ENCODE measurements around the gene TAF1B.

TAF1B gene

DNA sequence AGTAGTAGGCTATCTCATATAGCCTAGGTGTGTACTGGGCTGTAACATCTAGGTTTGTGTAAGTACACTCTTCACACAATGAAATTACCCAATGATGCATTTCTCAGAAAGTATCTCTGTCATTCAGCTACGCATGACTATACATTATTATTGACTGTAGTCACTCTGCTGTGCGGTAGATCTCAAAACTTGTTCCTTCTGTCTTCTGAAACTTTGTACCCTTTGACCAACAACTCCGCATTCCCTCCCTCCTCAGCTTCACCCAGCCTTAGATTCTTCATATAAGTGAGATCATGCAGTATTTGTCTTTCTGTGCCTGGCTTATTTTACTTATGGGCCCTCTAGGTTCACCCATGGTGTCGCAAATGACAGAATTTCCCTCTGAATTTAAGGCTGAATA is 49.0 kb downstream of the TAF1B start:
- 99% methylated on average over 4 of the region's 4 CpGs for WGBS
- Histone ChIP-seq H3K4me1 (ENCODE audit: insufficient read depth, low read length) (peaks cover 19% of the 10 kb centered on the region), H3K4me3 (ENCODE audit: low read length) (no peak overlapping the region), H3K27ac (ENCODE audit: low read depth, low read length) (no peak overlapping the region), H3K9me3 (ENCODE audit: insufficient read depth, low read depth, low read length) (no peaks in the 10 kb centered on the region), H3K36me3 (ENCODE audit: insufficient read depth, low read length) (peaks cover 31% of the 10 kb centered on the region), H3K27me3 (ENCODE audit: insufficient read depth, low read length) (no peaks in the 10 kb centered on the region), H3K9ac (ENCODE audit: low read depth, low read length) (no peak overlapping the region)

- H3K36me3 ChIP-seq (ENCODE audit: insufficient read depth, low read length), result peaks cover 19% of the 10 kb centered on the region
- H3K9me3 ChIP-seq (ENCODE audit: insufficient read depth, low read depth, low read length), result no peaks in the 10 kb centered on the region
- peak overlapping the region; percentile 7; the same call in 1 of the 2 replicates for H3K4me3 ChIP-seq (ENCODE audit: low read length)
- 0 out of 2 replicates have a peak overlapping the region, but pooled peaks have one; percentile 25 for H3K9ac ChIP-seq (ENCODE audit: low read depth, low read length)
- H3K27ac ChIP-seq (ENCODE audit: low read depth, low read length), result peak overlapping the region; percentile 75
- WGBS, result 64% methylated on average over 6 of the region's 7 CpGs
- H3K27me3 ChIP-seq (ENCODE audit: insufficient read depth, low read length), result no peaks in the 10 kb centered on the region
- H3K4me1 ChIP-seq (ENCODE audit: insufficient read depth, low read length), result peaks cover 31% of the 10 kb centered on the region
Measured at GRCh38 chr2:9895669-9896590, 52.7 kb downstream of the TAF1B start.

GRCh38 chr2:9897331-9897737 is 54.1 kb downstream of the TAF1B start:
- Histone ChIP-seq H3K4me1 (ENCODE audit: insufficient read depth, low read length) (peaks cover 31% of the 10 kb centered on the region), H3K4me3 (ENCODE audit: low read length) (peak overlapping the region; percentile 19; the same call in 1 of the 2 replicates), H3K9ac (ENCODE audit: low read depth, low read length) (peak overlapping the region; percentile 37; the same call in 1 of the 2 replicates), H3K27ac (ENCODE audit: low read depth, low read length) (peak overlapping the region; percentile 70), H3K36me3 (ENCODE audit: insufficient read depth, low read length) (peaks cover 8% of the 10 kb centered on the region), H3K27me3 (ENCODE audit: insufficient read depth, low read length) (no peaks in the 10 kb centered on the region), H3K9me3 (ENCODE audit: insufficient read depth, low read depth, low read length) (no peaks in the 10 kb centered on the region)
- WGBS, result 38% methylated on average over 2 of the region's 3 CpGs

- peak overlapping the region; percentile 41; the same call in 1 of the 2 replicates for H3K9ac ChIP-seq (ENCODE audit: low read depth, low read length)
- H3K4me1 ChIP-seq (ENCODE audit: insufficient read depth, low read length), result peaks cover 31% of the 10 kb centered on the region
- 65% methylated on average over 1 of the region's 2 CpGs for WGBS
Measured at GRCh38 chr2:9897846-9898245, 54.6 kb downstream of the TAF1B start.

DNA sequence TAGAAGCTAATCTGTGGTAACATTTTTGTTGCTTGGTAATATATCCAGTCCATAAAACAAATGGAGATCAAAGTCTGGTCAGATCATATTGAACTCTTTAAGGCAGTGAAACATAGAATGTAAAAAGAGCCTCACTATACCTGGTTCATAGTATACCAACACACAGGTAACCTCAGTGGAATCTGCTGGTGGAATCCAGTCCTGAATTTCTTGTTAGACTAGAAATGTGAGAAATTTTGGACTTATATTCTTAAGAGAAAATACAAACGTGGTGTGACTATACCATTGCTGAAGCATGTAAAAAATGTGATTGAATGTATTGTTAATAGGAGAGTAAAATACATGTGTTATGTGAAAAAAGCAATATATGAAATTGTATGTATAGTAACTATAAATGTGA is 62.1 kb downstream of the TAF1B start:
- no peaks in the 10 kb centered on the region for H3K27me3 ChIP-seq (ENCODE audit: insufficient read depth, low read length)
- no peaks in the 10 kb centered on the region for H3K4me1 ChIP-seq (ENCODE audit: insufficient read depth, low read length)
- no peaks in the 10 kb centered on the region for H3K9me3 ChIP-seq (ENCODE audit: insufficient read depth, low read depth, low read length)
- no peak overlapping the region for H3K9ac ChIP-seq (ENCODE audit: low read depth, low read length)
- no peak overlapping the region for H3K27ac ChIP-seq (ENCODE audit: low read depth, low read length)
- H3K36me3 ChIP-seq (ENCODE audit: insufficient read depth, low read length), result peaks cover 25% of the 10 kb centered on the region
- no peak overlapping the region for H3K4me3 ChIP-seq (ENCODE audit: low read length)
- 92% methylated on average over 1 of the region's 1 CpG for WGBS

More at GRCh38 chr2:9897846-9898245, 54.6 kb downstream of the TAF1B start:
- Histone ChIP-seq H3K9me3 (ENCODE audit: insufficient read depth, low read depth, low read length) (no peaks in the 10 kb centered on the region), H3K36me3 (ENCODE audit: insufficient read depth, low read length) (peaks cover 4% of the 10 kb centered on the region; the same call in 1 of the 2 replicates), H3K27ac (ENCODE audit: low read depth, low read length) (peak overlapping the region; percentile 71), H3K4me3 (ENCODE audit: low read length) (peak overlapping the region; percentile 19; the same call in 1 of the 2 replicates), H3K27me3 (ENCODE audit: insufficient read depth, low read length) (no peaks in the 10 kb centered on the region)

DNA sequence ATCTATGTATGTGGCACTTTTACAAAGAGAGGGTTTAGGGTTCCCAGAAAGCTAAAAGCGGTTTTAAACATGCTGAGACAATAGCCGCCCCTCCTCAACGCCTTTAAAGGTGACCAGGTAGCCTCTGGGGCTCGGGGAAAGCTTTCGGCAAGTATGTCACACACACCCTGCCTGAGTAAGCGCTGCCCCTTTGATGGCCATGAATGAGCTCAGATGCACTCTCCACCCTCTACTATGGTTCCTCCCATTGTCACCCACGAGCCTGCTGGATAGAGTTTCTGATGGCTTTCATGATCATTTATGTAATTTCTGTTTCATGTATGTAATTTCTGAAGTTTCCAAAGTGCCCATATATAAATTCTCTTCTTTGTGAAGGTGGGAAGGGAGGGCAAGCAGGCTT is 64.1 kb downstream of the TAF1B start:
- Histone ChIP-seq H3K36me3 (ENCODE audit: insufficient read depth, low read length) (peaks cover 45% of the 10 kb centered on the region), H3K9ac (ENCODE audit: low read depth, low read length) (no peak overlapping the region), H3K27me3 (ENCODE audit: insufficient read depth, low read length) (no peaks in the 10 kb centered on the region), H3K4me1 (ENCODE audit: insufficient read depth, low read length) (no peaks in the 10 kb centered on the region), H3K27ac (ENCODE audit: low read depth, low read length) (no peak overlapping the region), H3K4me3 (ENCODE audit: low read length) (no peak overlapping the region), H3K9me3 (ENCODE audit: insufficient read depth, low read depth, low read length) (no peaks in the 10 kb centered on the region)
- WGBS, result 93% methylated on average over 6 of the region's 7 CpGs

DNA sequence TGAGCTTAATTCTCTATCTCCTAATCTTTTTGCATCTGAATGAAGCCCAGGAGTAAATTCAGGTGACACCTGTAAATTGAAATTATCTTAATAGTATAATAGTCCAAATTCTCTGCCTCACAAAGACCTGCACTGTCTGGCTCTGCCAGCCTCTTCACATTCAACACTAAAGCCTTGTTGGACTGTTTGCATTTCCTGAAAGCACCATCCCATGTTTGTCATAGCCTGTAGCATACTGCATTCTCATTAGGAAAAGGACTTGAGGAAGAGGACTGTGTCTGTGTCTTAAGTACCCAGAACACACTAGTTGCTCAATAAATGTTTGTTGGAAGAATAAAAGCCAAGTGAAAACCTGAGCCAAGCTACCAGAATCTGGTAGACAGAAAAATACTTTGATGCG is 65.4 kb downstream of the TAF1B start:
- Histone ChIP-seq H3K9me3 (ENCODE audit: insufficient read depth, low read depth, low read length) (no peaks in the 10 kb centered on the region), H3K36me3 (ENCODE audit: insufficient read depth, low read length) (peaks cover 57% of the 10 kb centered on the region), H3K27ac (ENCODE audit: low read depth, low read length) (no peak overlapping the region), H3K27me3 (ENCODE audit: insufficient read depth, low read length) (no peaks in the 10 kb centered on the region), H3K4me1 (ENCODE audit: insufficient read depth, low read length) (no peaks in the 10 kb centered on the region), H3K9ac (ENCODE audit: low read depth, low read length) (no peak overlapping the region), H3K4me3 (ENCODE audit: low read length) (no peak overlapping the region)
- WGBS, result 89% methylated on average over 1 of the region's 1 CpG

DNA sequence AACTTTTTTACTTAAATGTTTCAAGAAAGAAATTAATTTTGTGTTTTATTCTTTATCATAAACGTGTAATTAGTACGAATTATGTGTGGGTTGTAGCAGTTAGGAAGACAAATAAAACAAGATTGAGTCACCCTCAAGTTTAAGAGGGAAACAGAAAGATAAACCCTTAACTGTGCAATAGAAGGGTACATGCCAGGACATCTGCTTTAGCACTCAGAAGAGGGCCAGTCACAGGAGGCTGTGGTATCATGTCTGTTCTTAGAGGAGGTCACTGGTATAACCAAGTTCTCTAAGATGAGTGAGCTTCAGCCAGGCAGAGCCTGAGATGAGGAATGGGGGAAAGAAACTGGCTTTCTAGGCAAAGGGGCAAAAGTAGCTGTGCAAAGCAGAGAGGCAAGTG is 65.8 kb downstream of the TAF1B start:
- peaks cover 62% of the 10 kb centered on the region for H3K36me3 ChIP-seq (ENCODE audit: insufficient read depth, low read length)
- no peaks in the 10 kb centered on the region for H3K9me3 ChIP-seq (ENCODE audit: insufficient read depth, low read depth, low read length)
- H3K4me1 ChIP-seq (ENCODE audit: insufficient read depth, low read length), result no peaks in the 10 kb centered on the region
- no peak overlapping the region for H3K4me3 ChIP-seq (ENCODE audit: low read length)
- H3K27ac ChIP-seq (ENCODE audit: low read depth, low read length), result no peak overlapping the region
- WGBS, result 100% methylated on average over 2 of the region's 2 CpGs
- no peak overlapping the region for H3K9ac ChIP-seq (ENCODE audit: low read depth, low read length)
- H3K27me3 ChIP-seq (ENCODE audit: insufficient read depth, low read length), result no peaks in the 10 kb centered on the region

DNA sequence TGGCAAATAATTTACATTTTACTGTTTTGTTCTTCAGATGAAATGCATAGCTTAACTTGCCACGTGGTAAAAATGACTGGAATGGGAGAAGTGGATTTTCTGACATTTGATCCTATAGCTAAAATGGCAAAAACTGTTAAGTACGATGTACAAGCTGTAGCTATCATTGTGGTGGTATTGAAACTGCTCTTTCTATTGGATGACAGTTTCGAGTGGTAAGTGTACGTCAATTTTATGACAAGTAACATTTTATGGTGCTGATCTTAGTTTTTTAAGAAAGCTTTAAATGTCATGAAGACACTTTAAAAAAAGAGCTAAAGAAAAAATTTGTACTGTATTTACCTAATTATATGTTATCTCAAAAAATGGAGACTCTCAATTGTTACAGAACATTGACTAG is 67.4 kb downstream of the TAF1B start:
- 84% methylated on average over 4 of the region's 4 CpGs for WGBS
- H3K36me3 ChIP-seq (ENCODE audit: insufficient read depth, low read length), result peaks cover 67% of the 10 kb centered on the region
- H3K9me3 ChIP-seq (ENCODE audit: insufficient read depth, low read depth, low read length), result no peaks in the 10 kb centered on the region
- no peak overlapping the region for H3K9ac ChIP-seq (ENCODE audit: low read depth, low read length)
- H3K27ac ChIP-seq (ENCODE audit: low read depth, low read length), result no peak overlapping the region
- no peaks in the 10 kb centered on the region for H3K27me3 ChIP-seq (ENCODE audit: insufficient read depth, low read length)
- no peak overlapping the region for H3K4me3 ChIP-seq (ENCODE audit: low read length)
- no peaks in the 10 kb centered on the region; the same call in 1 of the 2 replicates for H3K4me1 ChIP-seq (ENCODE audit: insufficient read depth, low read length)

DNA sequence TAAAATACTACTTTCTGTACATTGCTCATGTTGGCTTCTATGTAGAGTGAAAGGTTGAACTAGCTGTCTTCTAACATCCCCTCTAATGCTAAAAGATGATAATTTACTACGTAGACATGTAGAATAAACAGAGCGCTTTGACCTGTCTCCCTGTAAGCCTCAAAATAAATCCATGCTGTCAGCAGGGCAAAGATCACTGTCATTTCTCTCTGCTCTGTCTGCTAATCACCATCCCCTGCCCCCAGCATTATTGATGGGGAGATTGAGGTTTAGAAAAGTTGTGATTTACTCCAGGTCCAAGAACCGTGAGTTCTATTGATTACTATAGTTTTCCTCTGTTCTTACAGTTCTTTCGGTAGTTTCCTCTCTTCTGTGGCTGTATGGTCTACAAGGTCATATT is 69.2 kb downstream of the TAF1B start:
- H3K4me3 ChIP-seq (ENCODE audit: low read length), result no peak overlapping the region
- no peak overlapping the region for H3K27ac ChIP-seq (ENCODE audit: low read depth, low read length)
- no peak overlapping the region for H3K9ac ChIP-seq (ENCODE audit: low read depth, low read length)
- H3K27me3 ChIP-seq (ENCODE audit: insufficient read depth, low read length), result no peaks in the 10 kb centered on the region
- H3K36me3 ChIP-seq (ENCODE audit: insufficient read depth, low read length), result peaks cover 74% of the 10 kb centered on the region
- 100% methylated on average over 4 of the region's 4 CpGs for WGBS
- H3K4me1 ChIP-seq (ENCODE audit: insufficient read depth, low read length), result no peaks in the 10 kb centered on the region; the same call in 1 of the 2 replicates
- no peaks in the 10 kb centered on the region for H3K9me3 ChIP-seq (ENCODE audit: insufficient read depth, low read depth, low read length)

- Histone ChIP-seq H3K9me3 (ENCODE audit: insufficient read depth, low read depth, low read length) (no peaks in the 10 kb centered on the region), H3K4me3 (ENCODE audit: low read length) (no peak overlapping the region), H3K27ac (ENCODE audit: low read depth, low read length) (no peak overlapping the region), H3K4me1 (ENCODE audit: insufficient read depth, low read length) (no peaks in the 10 kb centered on the region; the same call in 1 of the 2 replicates), H3K36me3 (ENCODE audit: insufficient read depth, low read length) (peaks cover 82% of the 10 kb centered on the region), H3K9ac (ENCODE audit: low read depth, low read length) (no peak overlapping the region), H3K27me3 (ENCODE audit: insufficient read depth, low read length) (no peaks in the 10 kb centered on the region)
- WGBS, result 81% methylated on average over 9 of the region's 9 CpGs
Measured at GRCh38 chr2:9914384-9915065, 71.3 kb downstream of the TAF1B start.

Measured in HUES64 (cell line).